ENCODE results near the gene ARSK. TPM values are rescaled to one million over a fixed set of nuclear protein-coding genes. Genes with fewer than 3 reads are reported as not detected.

ARSK gene
- total and polyA plus RNA-seq, 10 of the 15 experiments (the other 5 are each of a cell fraction or from before 2014, with no cell fraction given) = 1.6 to 9.5 (median 5.8) TPM

- no peak overlapping the region for H2AFZ ChIP-seq (ENCODE audit: control insufficient read depth, low read depth, low read length)
- ATAC-seq (no peak), DNase-seq (ENCODE audit: low read depth, low spot score) (no peak), FAIRE-seq (no peak)
- H4K20me1 ChIP-seq (ENCODE audit: control insufficient read depth, insufficient read depth) = no peaks in the 10 kb centered on the region
- no peak overlapping the region for H3K4me2 ChIP-seq (ENCODE audit: control insufficient read depth, insufficient read depth)
- SMC1A ChIA-PET (ENCODE audit: uncharacterized antibody, unreplicated experiment) = no interaction called here
- POLR2A ChIA-PET = no interaction called here
- 53% methylated on average over 1 of the region's 1 CpG for WGBS (ENCODE audit: insufficient coverage, insufficient replicate concordance, low lambda C conversion rate, missing lambda C conversion rate)
- no peaks in the 10 kb centered on the region for H3K36me3 ChIP-seq (ENCODE audit: control insufficient read depth in 2 of 2, insufficient read depth in 2 of 2, low read length in 1 of 2)
- RAD21 ChIA-PET (ENCODE audit: unreplicated experiment) = no interaction called here
- no peaks in the 10 kb centered on the region for H3K27me3 ChIP-seq (replicated peaks in 1 of 2; ENCODE audit: control insufficient read depth in 2 of 2, insufficient read depth in 2 of 2, low read length in 1 of 2)
- no peak overlapping the region for H3K4me3 ChIP-seq
- intact Hi-C loops (cut with micrococcal nuclease; ENCODE audit: unreplicated experiment) = no loop called here
- BruUV-seq (replicated peaks) = no TSS peak
- H3K79me2 ChIP-seq (ENCODE audit: control insufficient read depth, insufficient read depth, low read length) = no peaks in the 10 kb centered on the region
- H3K27ac ChIP-seq (ENCODE audit: control insufficient read depth, insufficient read depth) = no peak overlapping the region
- TF ChIP-seq, protein P1, sequence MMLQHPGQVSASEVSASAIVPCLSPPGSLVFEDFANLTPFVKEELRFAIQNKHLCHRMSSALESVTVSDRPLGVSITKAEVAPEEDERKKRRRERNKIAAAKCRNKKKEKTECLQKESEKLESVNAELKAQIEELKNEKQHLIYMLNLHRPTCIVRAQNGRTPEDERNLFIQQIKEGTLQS (IDR thresholded peaks at IDR 0.05; ENCODE audit: borderline replicate concordance, extremely low read depth, low read depth, low read length) = no peak
- TF ChIP-seq MXI1 (IDR thresholded peaks at IDR 0.05; ENCODE audit: low read depth, low read length) (no peak), TAF1 (IDR thresholded peaks at IDR 0.05; ENCODE audit: borderline replicate concordance, low read depth, low read length) (no peak), JUNB (IDR thresholded peaks at IDR 0.05) (no peak), ZNF24 (IDR thresholded peaks at IDR 0.05) (no peak), BCL11A (IDR thresholded peaks at IDR 0.05; ENCODE audit: low read depth, low read length) (no peak)
- peaks cover 8% of the 10 kb centered on the region for H3K4me1 ChIP-seq (ENCODE audit: control insufficient read depth, insufficient read depth, low read length)
- no peaks in the 10 kb centered on the region; the same call in 1 of the 3 replicates for H3K9me3 ChIP-seq (replicated peaks; ENCODE audit: control insufficient read depth, insufficient read depth, low read length)
- CTCF ChIA-PET = interaction anchor here (0.6 kb wide), 1 partner anchor 18 kb away, joined by 4 read pairs; no protein-coding TSS in a partner anchor
- in situ Hi-C loops (cut with MboI) = no loop called here
- H3K9ac ChIP-seq (ENCODE audit: control insufficient read depth, insufficient read depth, low read length) = no peak overlapping the region
Observed at GRCh38 chr5:95626701-95627100, 71.8 kb downstream of the ARSK start.

- BruUV-seq (replicated peaks) = no TSS peak
- ChIA-PET POLR2A (interaction anchor here (0.5 kb wide), 1 partner anchor 1994 kb away, joined by 4 read pairs; no protein-coding TSS in a partner anchor), CTCF (no interaction called here), SMC1A (ENCODE audit: uncharacterized antibody, unreplicated experiment) (no interaction called here), RAD21 (ENCODE audit: unreplicated experiment) (no interaction called here)
- FAIRE-seq (no peak), ATAC-seq (no peak), DNase-seq (ENCODE audit: low read depth, low spot score) (no peak)
- intact Hi-C loops (cut with micrococcal nuclease; ENCODE audit: unreplicated experiment) (no loop called here), in situ Hi-C loops (cut with MboI) (no loop called here)
- H2AFZ ChIP-seq (ENCODE audit: control insufficient read depth, low read depth, low read length) = no peak overlapping the region
- no peak overlapping the region for H3K27ac ChIP-seq (ENCODE audit: control insufficient read depth, insufficient read depth)
- no peaks in the 10 kb centered on the region for H3K79me2 ChIP-seq (ENCODE audit: control insufficient read depth, insufficient read depth, low read length)
- no peak overlapping the region for H3K9ac ChIP-seq (ENCODE audit: control insufficient read depth, insufficient read depth, low read length)
- no peak overlapping the region for H3K4me3 ChIP-seq
- H4K20me1 ChIP-seq (ENCODE audit: control insufficient read depth, insufficient read depth) = no peaks in the 10 kb centered on the region
- H3K4me1 ChIP-seq (ENCODE audit: control insufficient read depth, insufficient read depth, low read length) = peaks cover 8% of the 10 kb centered on the region; the same call in 1 of the 2 replicates
- no peaks in the 10 kb centered on the region for H3K36me3 ChIP-seq (ENCODE audit: control insufficient read depth in 2 of 2, insufficient read depth in 2 of 2, low read length in 1 of 2)
- 49% methylated on average over 4 of the region's 4 CpGs for WGBS (ENCODE audit: insufficient coverage, insufficient replicate concordance, low lambda C conversion rate, missing lambda C conversion rate)
- H3K4me2 ChIP-seq (ENCODE audit: control insufficient read depth, insufficient read depth) = no peak overlapping the region
- no peaks in the 10 kb centered on the region for H3K27me3 ChIP-seq (replicated peaks in 1 of 2; ENCODE audit: control insufficient read depth in 2 of 2, insufficient read depth in 2 of 2, low read length in 1 of 2)
- peaks cover 6% of the 10 kb centered on the region; the same call in 2 of the 3 replicates for H3K9me3 ChIP-seq (replicated peaks; ENCODE audit: control insufficient read depth, insufficient read depth, low read length)
- no peak for TF ChIP-seq MAX (IDR thresholded peaks at IDR 0.05; ENCODE audit: low read depth, low read length)
- TF ChIP-seq RCOR1 (conservative IDR thresholded peaks at IDR 0.05; ENCODE audit: low read depth, low read length) = no peak
- no peak for TF ChIP-seq LARP7 (IDR thresholded peaks at IDR 0.05)
- TF ChIP-seq KLF5 (IDR thresholded peaks at IDR 0.05; ENCODE audit: partially characterized antibody) = no peak
- TF ChIP-seq KAT2A (conservative IDR thresholded peaks at IDR 0.05; ENCODE audit: control insufficient read depth, low read depth, low read length) = no peak
- no peak for TF ChIP-seq ESRRA (IDR thresholded peaks at IDR 0.05; ENCODE audit: low read length)
- no peak for TF ChIP-seq RAD51 (IDR thresholded peaks at IDR 0.05)
- TF ChIP-seq, protein P2, sequence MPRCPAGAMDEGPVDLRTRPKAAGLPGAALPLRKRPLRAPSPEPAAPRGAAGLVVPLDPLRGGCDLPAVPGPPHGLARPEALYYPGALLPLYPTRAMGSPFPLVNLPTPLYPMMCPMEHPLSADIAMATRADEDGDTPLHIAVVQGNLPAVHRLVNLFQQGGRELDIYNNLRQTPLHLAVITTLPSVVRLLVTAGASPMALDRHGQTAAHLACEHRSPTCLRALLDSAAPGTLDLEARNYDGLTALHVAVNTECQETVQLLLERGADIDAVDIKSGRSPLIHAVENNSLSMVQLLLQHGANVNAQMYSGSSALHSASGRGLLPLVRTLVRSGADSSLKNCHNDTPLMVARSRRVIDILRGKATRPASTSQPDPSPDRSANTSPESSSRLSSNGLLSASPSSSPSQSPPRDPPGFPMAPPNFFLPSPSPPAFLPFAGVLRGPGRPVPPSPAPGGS (IDR thresholded peaks at IDR 0.05; ENCODE audit: borderline replicate concordance, insufficient read depth, low read depth, low read length, poor library complexity, severe bottlenecking) = no peak
- TF ChIP-seq CREB1 (IDR thresholded peaks at IDR 0.05; ENCODE audit: low read depth) = no peak
Observed at GRCh38 chr5:95627971-95628810, 73.3 kb downstream of the ARSK start.

Data from GM12878 (cell line).